OCI-LY3 (cell line): ENCODE measurements around the gene ZPLD1.

Source experiments
- H2AFZ ChIP-seq: fragments of 200-600, 300-600 bp; shearing (Covaris generic); 2 replicates; pipeline ENCODE4 v1.6.0; 2014; ENCODE audit warnings: antibody characterized with exemption, low read depth, low read length
- H3K27ac ChIP-seq: fragments of 200-600, 300-600 bp; sonication (generic); 2 replicates; pipeline ENCODE4 v1.5.1; 2014; ENCODE audit warnings: mild to moderate bottlenecking, low read length, moderate library complexity, mixed read lengths
- H3K27me3 ChIP-seq: fragments of 200-600, 300-600 bp; sonication (generic); 2 replicates; pipeline ENCODE4 v1.6.1; 2014; ENCODE audit warnings: low read depth, low read length, mixed read lengths
- H3K36me3 ChIP-seq: fragments of 200-600, 300-600 bp; sonication (generic); replicated peaks from 2 replicates; pipeline ENCODE3; 2014; ENCODE audit warnings: low read depth, low read length, mixed read lengths
- H3K4me1 ChIP-seq: fragments of 300-600, 200-600 bp; sonication (generic); 2 replicates; pipeline ENCODE4 v1.6.1; 2014; ENCODE audit warnings: low read length, mixed read lengths
- H3K4me2 ChIP-seq: fragments of 200-600, 300-600 bp; sonication (generic); 2 replicates; pipeline ENCODE4 v1.6.1; 2014; ENCODE audit warnings: low read length, mixed read lengths
- H3K4me3 ChIP-seq: fragments of 300-600, 200-600 bp; sonication (generic); 2 replicates; pipeline ENCODE4 v1.5.1; 2014; ENCODE audit warnings: antibody characterized with exemption, mild to moderate bottlenecking, low read length, moderate library complexity
- H3K79me2 ChIP-seq: fragments of 300-600, 200-600 bp; shearing (Covaris generic); 2 replicates; pipeline ENCODE4 v1.6.1; 2014; ENCODE audit warnings: mild to moderate bottlenecking, low read length, mixed read lengths
- H3K9ac ChIP-seq: fragments of 300-600, 200-600 bp; shearing (Covaris generic); 2 replicates; pipeline ENCODE4 v1.6.0; 2014; ENCODE audit warnings: mild to moderate bottlenecking, low read length, moderate library complexity
- H3K9me3 ChIP-seq: fragments of 200-600, 300-600 bp; shearing (Covaris generic); 2 replicates; pipeline ENCODE4 v1.6.1; 2014; ENCODE audit warnings: low read length, mixed read lengths; ENCODE audit not compliant: insufficient read depth
- H4K20me1 ChIP-seq: fragments of 200-600, 300-600 bp; sonication (generic); 2 replicates; pipeline ENCODE4 v1.6.1; 2016; ENCODE audit warnings: low read length, mixed read lengths; ENCODE audit not compliant: insufficient read depth
- EZH2phosphoT487 ChIP-seq: fragments of 200-600 bp; shearing (Covaris generic); IDR thresholded peaks from 2 replicates; pipeline ENCODE4 v1.6.1; 2018; ENCODE audit warnings: antibody characterized with exemption, mixed run types, low read depth
- TF ChIP-seq, protein P1 (sequence below): fragments of 200-600, 300-600 bp; sonication (generic); IDR thresholded peaks from 2 replicates; pipeline ENCODE4 v1.5.1; 2014; ENCODE audit warnings: antibody characterized with exemption, low read length, low read depth

ZPLD1 gene

DNA sequence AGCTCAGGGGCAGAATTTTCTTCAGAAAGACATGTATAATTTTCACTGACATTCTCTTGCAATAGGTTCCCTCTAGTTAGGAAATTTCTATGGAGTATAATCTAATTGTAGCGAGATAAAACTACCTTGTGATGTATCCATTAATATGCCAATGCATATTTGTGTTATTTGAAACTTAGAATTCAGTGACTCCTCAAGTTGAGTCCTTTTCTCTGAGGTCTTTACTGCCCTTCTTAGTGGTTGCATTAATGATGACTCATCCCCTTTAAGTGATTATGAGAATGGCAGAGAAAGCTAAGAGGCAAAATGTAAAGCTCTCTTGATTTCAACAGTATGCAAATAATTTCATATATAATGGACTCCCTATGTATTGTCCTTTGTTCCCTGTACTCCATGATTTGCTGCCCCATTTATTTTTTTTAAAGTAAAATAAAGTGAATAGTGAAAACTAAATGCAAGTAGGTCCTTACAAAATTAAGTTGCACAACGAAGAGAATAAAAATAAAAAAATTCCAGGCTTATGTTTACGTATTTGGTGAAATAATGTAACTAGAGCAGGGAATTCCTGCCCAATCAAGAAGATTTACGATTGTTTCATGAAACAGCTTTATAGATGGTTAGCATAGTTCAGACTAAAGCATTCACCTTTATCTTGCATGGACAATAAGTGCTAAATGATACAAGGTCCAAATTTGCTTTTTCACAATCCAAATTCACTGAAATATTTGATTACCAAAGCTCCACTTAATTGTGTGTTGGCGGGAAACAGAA, 78.1 kb downstream of the ZPLD1 start:
- H3K27ac ChIP-seq = no peak overlapping the region

DNA sequence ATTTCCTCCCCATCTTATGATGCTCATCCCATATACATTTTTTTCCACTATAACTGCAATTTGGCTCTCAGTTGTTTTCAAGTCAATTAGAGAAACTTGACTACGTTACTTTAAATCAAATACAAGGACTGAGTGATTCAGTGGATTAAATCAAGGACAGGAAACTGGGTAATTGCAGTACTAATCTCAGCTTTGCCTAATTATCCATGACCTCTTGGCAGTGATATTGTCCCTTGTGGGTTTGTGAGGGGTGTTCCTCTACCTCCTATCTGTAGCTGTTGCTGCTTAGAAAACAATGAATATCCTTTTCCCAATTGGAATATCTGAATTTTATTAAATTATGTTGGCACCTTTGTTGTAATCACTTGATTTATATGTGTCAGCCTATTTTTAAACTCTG, 79.4 kb downstream of the ZPLD1 start:
- Histone ChIP-seq H3K27me3 (no peaks in the 10 kb centered on the region), H3K9ac (no peak overlapping the region), H3K9me3 (no peaks in the 10 kb centered on the region), H3K4me3 (no peak overlapping the region), H2AFZ (no peak overlapping the region), H3K4me1 (no peaks in the 10 kb centered on the region), H4K20me1 (no peaks in the 10 kb centered on the region), H3K79me2 (no peaks in the 10 kb centered on the region), H3K36me3 (no peaks in the 10 kb centered on the region), H3K27ac (no peak overlapping the region), H3K4me2 (no peak overlapping the region)
- TF ChIP-seq, protein P1, sequence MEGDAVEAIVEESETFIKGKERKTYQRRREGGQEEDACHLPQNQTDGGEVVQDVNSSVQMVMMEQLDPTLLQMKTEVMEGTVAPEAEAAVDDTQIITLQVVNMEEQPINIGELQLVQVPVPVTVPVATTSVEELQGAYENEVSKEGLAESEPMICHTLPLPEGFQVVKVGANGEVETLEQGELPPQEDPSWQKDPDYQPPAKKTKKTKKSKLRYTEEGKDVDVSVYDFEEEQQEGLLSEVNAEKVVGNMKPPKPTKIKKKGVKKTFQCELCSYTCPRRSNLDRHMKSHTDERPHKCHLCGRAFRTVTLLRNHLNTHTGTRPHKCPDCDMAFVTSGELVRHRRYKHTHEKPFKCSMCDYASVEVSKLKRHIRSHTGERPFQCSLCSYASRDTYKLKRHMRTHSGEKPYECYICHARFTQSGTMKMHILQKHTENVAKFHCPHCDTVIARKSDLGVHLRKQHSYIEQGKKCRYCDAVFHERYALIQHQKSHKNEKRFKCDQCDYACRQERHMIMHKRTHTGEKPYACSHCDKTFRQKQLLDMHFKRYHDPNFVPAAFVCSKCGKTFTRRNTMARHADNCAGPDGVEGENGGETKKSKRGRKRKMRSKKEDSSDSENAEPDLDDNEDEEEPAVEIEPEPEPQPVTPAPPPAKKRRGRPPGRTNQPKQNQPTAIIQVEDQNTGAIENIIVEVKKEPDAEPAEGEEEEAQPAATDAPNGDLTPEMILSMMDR = no peak
- no peak for TF ChIP-seq EZH2phosphoT487

More for the DNA sequence above, 78.1 kb downstream of the ZPLD1 start:
- H4K20me1 ChIP-seq = no peaks in the 10 kb centered on the region
- no peak overlapping the region for H3K9ac ChIP-seq
- no peaks in the 10 kb centered on the region for H3K4me1 ChIP-seq
- no peaks in the 10 kb centered on the region for H3K79me2 ChIP-seq
- H2AFZ ChIP-seq = no peak overlapping the region
- no peak overlapping the region for H3K4me2 ChIP-seq
- no peaks in the 10 kb centered on the region for H3K9me3 ChIP-seq
- no peaks in the 10 kb centered on the region for H3K36me3 ChIP-seq
- no peaks in the 10 kb centered on the region for H3K27me3 ChIP-seq
- H3K4me3 ChIP-seq = no peak overlapping the region
- TF ChIP-seq, protein P1 = no peak
- no peak for TF ChIP-seq EZH2phosphoT487

DNA sequence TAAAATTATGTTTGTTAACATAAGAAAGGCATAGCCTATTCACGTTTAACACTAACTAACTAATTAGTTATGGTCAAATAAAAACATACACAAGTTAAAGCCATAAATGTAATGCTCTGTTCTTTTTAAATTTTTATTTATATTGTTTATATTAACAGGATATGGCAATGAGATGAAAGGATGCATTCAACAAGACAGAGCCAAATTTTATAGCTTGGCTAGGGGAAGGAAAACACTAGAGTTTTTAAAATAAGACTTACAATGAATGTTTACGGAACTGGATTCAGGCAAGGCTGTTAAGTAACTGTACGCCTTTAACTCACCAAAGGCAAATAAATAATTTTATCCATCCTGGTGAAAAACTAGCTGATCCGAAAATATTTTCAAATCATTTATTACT, 86.4 kb downstream of the ZPLD1 start:
- TF ChIP-seq EZH2phosphoT487 = no peak
- TF ChIP-seq, protein P1 = no peak
- Histone ChIP-seq H3K4me1 (peaks cover 4% of the 10 kb centered on the region; the same call in 1 of the 2 replicates), H3K27ac (no peak overlapping the region), H3K9me3 (no peaks in the 10 kb centered on the region), H3K9ac (no peak overlapping the region), H4K20me1 (no peaks in the 10 kb centered on the region), H3K36me3 (no peaks in the 10 kb centered on the region), H3K4me2 (no peak overlapping the region), H3K27me3 (no peaks in the 10 kb centered on the region), H3K4me3 (no peak overlapping the region), H2AFZ (no peak overlapping the region), H3K79me2 (no peaks in the 10 kb centered on the region)

DNA sequence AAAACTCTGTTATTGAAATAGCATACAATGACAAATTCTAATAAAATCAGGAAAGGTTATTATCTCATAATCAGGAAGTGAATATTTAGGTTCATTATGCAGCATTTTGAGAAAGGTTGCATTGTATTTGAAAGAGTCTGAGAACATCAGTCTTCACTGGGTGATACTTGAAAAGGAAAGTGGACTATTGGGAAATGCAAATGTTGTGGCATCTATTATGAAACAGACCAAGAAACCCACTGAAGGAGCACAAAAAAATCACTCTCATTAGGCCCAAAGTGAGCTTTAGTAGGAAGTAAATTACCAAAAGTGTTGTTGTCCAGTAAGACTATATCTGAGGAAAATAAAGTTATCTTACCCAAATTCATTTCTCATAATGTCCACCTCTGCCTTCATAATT, 90.8 kb downstream of the ZPLD1 start:
- Histone ChIP-seq H3K9me3 (no peaks in the 10 kb centered on the region), H3K27ac (no peak overlapping the region), H3K27me3 (no peaks in the 10 kb centered on the region), H3K36me3 (no peaks in the 10 kb centered on the region), H3K4me1 (peaks cover 4% of the 10 kb centered on the region; the same call in 1 of the 2 replicates), H3K9ac (no peak overlapping the region), H3K79me2 (no peaks in the 10 kb centered on the region), H3K4me3 (no peak overlapping the region), H3K4me2 (no peak overlapping the region), H2AFZ (no peak overlapping the region), H4K20me1 (no peaks in the 10 kb centered on the region)
- no peak for TF ChIP-seq EZH2phosphoT487
- TF ChIP-seq, protein P1 = no peak
